Ovary (tissue), 3 donors: ENCODE measurements around the gene SMIM38.
"Not testable (repeated sequence)": the region's sequence is repeated elsewhere in the genome, so short reads cannot be mapped to it uniquely, and the experiment has no call there.

Source experiments
- CTCF ChIP-seq, 3 donors: fragments of 450-650 bp in 2 of 3; fragments of 200-600 bp in 1 of 3; IDR thresholded peaks; one replicate each; pipeline versions ENCODE4 v1.5.1 to v1.8.0; 2016 to 2022; ENCODE audit warnings: antibody characterized with exemption in 3 of 3, mild to moderate bottlenecking in 1 of 3
- POLR2A ChIP-seq: fragments of 450-650 bp; IDR thresholded peaks from one replicate; pipeline ENCODE4 v1.6.1; 2017; ENCODE audit warnings: antibody characterized with exemption, mild to moderate bottlenecking, moderate library complexity
- donor health status: DM: no; HTN: no; CAD: no.

GRCh38 chr11:69134182-69134581 is 21.6 kb upstream of the SMIM38 start:
- not testable (repeated sequence) for TF ChIP-seq CTCF (IDR thresholded peaks at IDR 0.05); POLR2A
